GM19438 (cell line): ENCODE results near the gene MCFD2.

ENCODE experiments used
- ATAC-seq: cut with Tn5 transposase; IDR thresholded peaks from one replicate; pipeline ENCODE4 v1.9.1; 2021; ENCODE audit warnings: low read depth; ENCODE audit not compliant: unreplicated experiment

MCFD2 gene

GRCh38 chr2:46939626-46940359 is 24.2 kb upstream of the MCFD2 start:
- no peak for ATAC-seq

GRCh38 chr2:46937471-46937901 is 21.9 kb upstream of the MCFD2 start:
- ATAC-seq: no peak

GRCh38 chr2:46936566-46936965 is 21.0 kb upstream of the MCFD2 start:
- ATAC-seq: no peak

GRCh38 chr2:46935071-46935470 is 19.5 kb upstream of the MCFD2 start:
- no peak for ATAC-seq

- no peak for ATAC-seq
Observed at GRCh38 chr2:46929612-46930011, 14.0 kb upstream of the MCFD2 start.

GRCh38 chr2:46926863-46927262 is 11.3 kb upstream of the MCFD2 start:
- ATAC-seq: no peak

GRCh38 chr2:46925474-46926351 is 10.1 kb upstream of the MCFD2 start:
- no peak for ATAC-seq

- no peak for ATAC-seq
Observed at GRCh38 chr2:46924608-46925007, 9.0 kb upstream of the MCFD2 start.

GRCh38 chr2:46924038-46924437 is 8.4 kb upstream of the MCFD2 start:
- no peak for ATAC-seq

- ATAC-seq: no peak
Observed at GRCh38 chr2:46923041-46923528, 7.5 kb upstream of the MCFD2 start.

- no peak for ATAC-seq
Observed at GRCh38 chr2:46922606-46923005, 7.0 kb upstream of the MCFD2 start.

- ATAC-seq: no peak
Observed at GRCh38 chr2:46921676-46922448, 6.3 kb upstream of the MCFD2 start.

- no peak for ATAC-seq
Observed at GRCh38 chr2:46917628-46918027, 2.0 kb upstream of the MCFD2 start.

- peak; percentile 86 for ATAC-seq
Observed at GRCh38 chr2:46915811-46916630, 415 bp upstream of the MCFD2 start.

- ATAC-seq: no peak
Observed at GRCh38 chr2:46914578-46915230, 902 bp downstream of the MCFD2 start.

GRCh38 chr2:46913471-46914381 is 1.9 kb downstream of the MCFD2 start:
- ATAC-seq: no peak

- peak; percentile 87 for ATAC-seq
Observed at GRCh38 chr2:46909771-46910419, 5.7 kb downstream of the MCFD2 start.

GRCh38 chr2:46909150-46909549 is 6.5 kb downstream of the MCFD2 start:
- ATAC-seq: no peak
